AG09309 (cell line): ENCODE measurements around the gene VEGFD.

ENCODE experiments used
- DNase-seq: peaks from one replicate; pipeline ENCODE4 v3.0.0-alpha.2; 2010; ENCODE audit warnings: low read depth
- H3K4me3 ChIP-seq: 2 replicates; pipeline ENCODE4 v1.5.1; 2011; ENCODE audit warnings: mild to moderate bottlenecking, low read depth, low read length, moderate library complexity; ENCODE audit not compliant: control insufficient read depth
- TF ChIP-seq, protein P1 (sequence below): IDR thresholded peaks from 2 replicates; pipeline ENCODE4 v1.5.1; 2011; ENCODE audit warnings: mild to moderate bottlenecking, low read depth, low read length, inconsistent platforms; ENCODE audit not compliant: insufficient read depth, control insufficient read depth; ENCODE audit errors: missing control alignments

VEGFD gene

DNA sequence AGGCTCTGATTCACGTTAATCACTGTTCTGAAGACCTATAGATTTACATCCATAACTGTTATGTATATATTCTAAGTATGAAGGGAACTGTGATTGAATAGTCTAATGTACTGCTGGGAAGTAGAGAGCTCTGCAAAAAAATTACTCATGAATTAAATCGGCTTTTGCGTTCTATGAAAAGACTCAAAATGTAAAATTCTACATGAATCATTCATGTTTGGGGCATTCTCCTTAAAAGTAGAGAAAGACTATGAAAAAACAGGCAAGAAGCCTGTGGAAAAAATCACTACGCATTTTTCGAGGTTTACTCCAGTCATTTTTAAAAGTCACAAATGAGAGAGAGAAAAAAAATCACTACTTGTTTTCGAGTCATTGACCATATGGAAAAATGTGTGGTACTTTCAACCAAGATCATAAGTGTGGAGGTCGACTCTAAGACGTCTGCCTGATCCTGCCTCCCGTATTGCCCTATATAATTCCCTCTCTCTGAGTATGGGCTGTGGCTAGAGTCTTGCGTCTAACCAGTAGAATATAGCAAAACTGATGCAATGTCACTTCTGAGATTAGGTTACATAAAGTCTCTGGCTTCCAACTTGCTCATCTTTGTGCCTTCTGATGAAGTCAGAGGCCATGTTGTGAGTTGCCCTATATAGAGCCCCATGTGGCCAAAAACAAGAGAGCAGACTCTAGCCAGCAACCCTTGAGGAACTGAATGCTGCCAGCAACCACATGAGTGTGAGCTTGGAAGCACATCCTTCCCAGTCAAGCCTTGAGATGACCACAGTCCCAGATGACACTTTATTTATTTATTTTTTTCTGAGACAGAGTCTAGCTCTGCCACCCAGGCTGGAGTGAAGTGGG, 32.1 kb upstream of the VEGFD start:
- DNase-seq, result no peak
- H3K4me3 ChIP-seq, result no peak overlapping the region
- TF ChIP-seq, protein P1, sequence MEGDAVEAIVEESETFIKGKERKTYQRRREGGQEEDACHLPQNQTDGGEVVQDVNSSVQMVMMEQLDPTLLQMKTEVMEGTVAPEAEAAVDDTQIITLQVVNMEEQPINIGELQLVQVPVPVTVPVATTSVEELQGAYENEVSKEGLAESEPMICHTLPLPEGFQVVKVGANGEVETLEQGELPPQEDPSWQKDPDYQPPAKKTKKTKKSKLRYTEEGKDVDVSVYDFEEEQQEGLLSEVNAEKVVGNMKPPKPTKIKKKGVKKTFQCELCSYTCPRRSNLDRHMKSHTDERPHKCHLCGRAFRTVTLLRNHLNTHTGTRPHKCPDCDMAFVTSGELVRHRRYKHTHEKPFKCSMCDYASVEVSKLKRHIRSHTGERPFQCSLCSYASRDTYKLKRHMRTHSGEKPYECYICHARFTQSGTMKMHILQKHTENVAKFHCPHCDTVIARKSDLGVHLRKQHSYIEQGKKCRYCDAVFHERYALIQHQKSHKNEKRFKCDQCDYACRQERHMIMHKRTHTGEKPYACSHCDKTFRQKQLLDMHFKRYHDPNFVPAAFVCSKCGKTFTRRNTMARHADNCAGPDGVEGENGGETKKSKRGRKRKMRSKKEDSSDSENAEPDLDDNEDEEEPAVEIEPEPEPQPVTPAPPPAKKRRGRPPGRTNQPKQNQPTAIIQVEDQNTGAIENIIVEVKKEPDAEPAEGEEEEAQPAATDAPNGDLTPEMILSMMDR, result no peak

DNA sequence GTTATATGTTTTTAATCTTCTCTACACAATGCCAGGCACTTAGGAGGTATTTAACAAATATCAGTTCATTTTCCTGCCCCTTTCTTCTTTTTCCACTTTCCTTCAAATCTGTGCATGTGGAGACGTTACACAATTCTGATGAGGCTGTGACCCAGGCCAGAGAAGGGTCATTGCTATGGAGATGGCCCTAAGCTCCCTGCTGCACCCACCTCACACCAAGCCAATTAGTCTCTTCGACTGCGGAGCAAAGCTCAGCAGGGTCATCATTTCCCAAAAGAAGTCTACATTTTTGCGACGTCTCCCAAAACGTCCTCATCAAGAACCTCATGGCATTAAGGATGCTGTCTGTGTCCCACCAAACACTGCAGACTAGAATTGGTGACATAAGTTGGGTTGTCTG, 28.9 kb upstream of the VEGFD start:
- TF ChIP-seq, protein P1, result no peak
- H3K4me3 ChIP-seq, result no peak overlapping the region
- DNase-seq, result no peak

DNA sequence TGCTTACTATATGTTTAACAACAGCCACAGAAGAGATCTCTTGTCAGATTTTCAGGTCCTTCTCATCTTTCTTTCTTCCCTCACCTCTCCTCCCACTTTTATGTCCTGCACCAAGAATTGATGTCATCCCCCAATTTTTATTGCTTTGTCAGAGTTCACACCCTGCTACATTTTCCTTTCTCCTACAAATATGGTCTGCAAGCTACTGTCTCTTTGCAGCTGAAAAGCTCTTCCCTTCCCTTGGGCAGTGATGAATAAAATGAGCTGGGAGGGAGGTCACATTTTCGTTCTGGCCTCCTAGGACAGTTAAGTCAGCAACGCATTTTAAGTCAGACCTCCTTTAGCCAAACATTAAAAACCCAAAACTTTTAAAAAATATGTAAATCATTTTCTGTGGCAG, 26.7 kb upstream of the VEGFD start:
- H3K4me3 ChIP-seq, result no peak overlapping the region
- TF ChIP-seq, protein P1, result no peak
- no peak for DNase-seq

DNA sequence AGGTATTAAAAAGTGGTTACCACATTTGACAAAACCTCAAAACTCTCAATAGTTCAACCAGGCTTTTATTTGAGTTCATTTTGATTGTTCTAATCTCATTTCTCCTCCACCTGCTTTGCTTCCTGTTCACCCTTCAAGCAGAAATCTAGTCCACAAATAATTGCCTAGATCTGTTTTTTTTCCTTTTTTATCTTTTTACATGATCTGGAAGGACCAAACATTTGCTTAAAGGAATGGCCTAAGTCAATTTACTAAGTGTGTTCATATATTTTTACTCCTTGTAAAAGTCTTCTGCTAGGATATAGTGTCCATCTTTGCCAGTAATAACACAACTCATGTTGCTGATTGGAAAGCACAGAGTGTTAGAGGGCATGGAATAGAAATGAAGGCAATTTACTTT, 26.2 kb upstream of the VEGFD start:
- TF ChIP-seq, protein P1, result no peak
- no peak for DNase-seq
- H3K4me3 ChIP-seq, result no peak overlapping the region

DNA sequence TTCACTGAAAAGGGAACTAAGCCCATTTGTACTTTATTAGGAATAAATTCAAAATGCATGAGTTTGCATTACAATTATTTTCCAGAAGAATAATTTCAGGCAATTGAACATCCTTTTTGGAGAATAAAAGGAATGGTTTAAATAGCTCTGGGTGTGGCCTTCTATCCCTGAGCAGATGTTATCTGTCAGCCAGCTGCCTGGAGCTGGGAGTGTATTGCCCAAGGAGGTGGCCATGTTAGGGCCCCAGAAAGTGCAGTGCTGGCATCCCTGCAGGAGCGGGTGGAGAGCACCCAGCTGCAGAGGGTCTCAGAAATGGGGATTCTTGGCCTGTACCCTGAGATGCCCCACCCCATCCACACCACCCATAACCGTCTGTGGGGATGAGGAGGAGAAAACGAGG, 21.6 kb upstream of the VEGFD start:
- no peak for DNase-seq
- H3K4me3 ChIP-seq, result no peak overlapping the region
- TF ChIP-seq, protein P1, result no peak

DNA sequence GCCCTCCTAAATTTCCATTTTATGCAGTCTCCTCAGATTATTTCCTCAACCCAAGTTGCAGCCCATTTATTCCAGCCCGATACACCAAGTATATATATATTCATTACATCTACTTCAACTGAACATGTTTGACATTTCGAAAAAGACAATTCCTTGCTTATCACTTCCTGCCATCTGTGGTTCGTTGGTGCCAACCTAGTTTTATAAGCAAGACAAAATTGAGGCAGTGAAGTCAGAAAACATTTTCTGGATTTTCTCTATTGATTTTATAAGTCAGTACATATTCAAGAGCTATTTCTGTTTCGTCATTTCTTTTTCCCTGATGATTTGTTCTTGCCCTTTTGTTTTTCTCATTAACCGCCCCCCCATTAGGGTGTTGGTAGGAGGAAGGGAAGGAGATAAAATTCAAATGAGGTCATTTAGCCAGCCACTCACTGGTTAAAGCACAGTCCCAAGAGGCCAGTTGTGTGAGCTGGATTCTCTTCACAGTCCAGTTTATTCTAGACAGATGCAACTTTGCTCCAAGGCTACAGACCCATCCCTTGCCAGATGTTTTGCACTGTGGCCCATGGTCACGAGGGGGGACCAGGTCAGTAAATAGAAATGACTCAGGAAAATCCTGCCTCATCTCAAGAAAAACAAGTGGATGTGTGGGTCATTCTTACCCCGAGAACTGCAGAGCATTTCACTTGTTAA, 20.3 kb upstream of the VEGFD start:
- DNase-seq, result no peak
- no peak overlapping the region for H3K4me3 ChIP-seq
- TF ChIP-seq, protein P1, result no peak

DNA sequence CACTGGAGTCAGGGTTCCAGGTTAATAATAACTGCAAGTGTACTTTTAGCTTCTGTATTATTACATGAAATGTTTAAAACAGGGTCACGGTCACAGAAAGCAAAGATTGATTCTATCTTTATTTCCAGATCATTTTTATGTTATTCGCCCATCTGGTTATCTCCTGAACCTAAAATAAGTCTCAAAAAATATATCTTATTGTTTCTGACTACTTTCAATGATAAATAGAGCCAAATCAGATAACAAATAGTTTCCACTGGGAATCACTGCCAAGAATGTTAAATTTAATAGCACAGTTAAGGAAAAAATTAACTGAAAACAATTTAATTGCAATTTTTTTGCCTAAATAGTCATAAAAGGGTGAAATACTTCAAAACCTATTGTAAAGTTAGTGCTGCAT, 17.2 kb upstream of the VEGFD start:
- no peak overlapping the region for H3K4me3 ChIP-seq
- no peak for DNase-seq
- TF ChIP-seq, protein P1, result no peak
